Parathyroid adenoma (tissue), 2 donors: ENCODE results near the gene FSD2.

Source experiments
- H2AFZ ChIP-seq: fragments of 300-600 bp; sonication (generic); one replicate; pipeline ENCODE4 v1.7.0; 2017; ENCODE audit warnings: antibody characterized with exemption, mild to moderate bottlenecking
- H3K27ac ChIP-seq: fragments of 300-600 bp; sonication (generic); one replicate; pipeline ENCODE4 v1.7.0; 2017
- H3K27me3 ChIP-seq: fragments of 300-600 bp; sonication (generic); one replicate; pipeline ENCODE4 v1.7.0; 2017; ENCODE audit warnings: low read length; ENCODE audit not compliant: control insufficient read depth, insufficient read depth
- H3K36me3 ChIP-seq: fragments of 300-600 bp; sonication (generic); one replicate; pipeline ENCODE4 v1.7.0; 2017; ENCODE audit warnings: low read length; ENCODE audit not compliant: control insufficient read depth, insufficient read depth
- H3K4me1 ChIP-seq: fragments of 300-600 bp; sonication (generic); one replicate; pipeline ENCODE4 v1.7.0; 2017; ENCODE audit warnings: control low read depth
- H3K4me2 ChIP-seq: fragments of 300-600 bp; sonication (generic); one replicate; pipeline ENCODE4 v1.7.0; 2017; ENCODE audit warnings: low read length
- H3K4me3 ChIP-seq: fragments of 300-600 bp; sonication (generic); one replicate; pipeline ENCODE4 v1.7.0; 2017; ENCODE audit warnings: low read depth, low read length
- H3K79me2 ChIP-seq: fragments of 300-600 bp; sonication (generic); one replicate; pipeline ENCODE4 v1.7.0; 2017; ENCODE audit warnings: control low read depth
- H3K9ac ChIP-seq: fragments of 300-600 bp; sonication (generic); one replicate; pipeline ENCODE4 v1.7.0; 2017; ENCODE audit warnings: mild to moderate bottlenecking
- H3K9me3 ChIP-seq: fragments of 300-600 bp; sonication (generic); one replicate; pipeline ENCODE4 v1.7.0; 2017; ENCODE audit warnings: low read length; ENCODE audit not compliant: control insufficient read depth
- CTCF ChIP-seq: fragments of 300-600 bp; sonication (generic); IDR thresholded peaks from one replicate; pipeline ENCODE4 v1.7.0; 2017; ENCODE audit warnings: antibody characterized with exemption, mild to moderate bottlenecking
- donor health status: primary hyperparathyroidism.

Gene FSD2

GRCh38 chr15:82847703-82848102 is 41.8 kb upstream of the FSD2 start:
- no peak for TF ChIP-seq CTCF
- no peak overlapping the region for H3K4me2 ChIP-seq
- no peaks in the 10 kb centered on the region for H3K27me3 ChIP-seq
- no peak overlapping the region for H2AFZ ChIP-seq
- peaks cover 4% of the 10 kb centered on the region for H3K4me1 ChIP-seq
- H3K9me3 ChIP-seq: no peaks in the 10 kb centered on the region
- H3K4me3 ChIP-seq: no peak overlapping the region
- H3K27ac ChIP-seq: no peak overlapping the region
- H3K79me2 ChIP-seq: no peaks in the 10 kb centered on the region
- H3K9ac ChIP-seq: no peak overlapping the region
- no peaks in the 10 kb centered on the region for H3K36me3 ChIP-seq

DNA sequence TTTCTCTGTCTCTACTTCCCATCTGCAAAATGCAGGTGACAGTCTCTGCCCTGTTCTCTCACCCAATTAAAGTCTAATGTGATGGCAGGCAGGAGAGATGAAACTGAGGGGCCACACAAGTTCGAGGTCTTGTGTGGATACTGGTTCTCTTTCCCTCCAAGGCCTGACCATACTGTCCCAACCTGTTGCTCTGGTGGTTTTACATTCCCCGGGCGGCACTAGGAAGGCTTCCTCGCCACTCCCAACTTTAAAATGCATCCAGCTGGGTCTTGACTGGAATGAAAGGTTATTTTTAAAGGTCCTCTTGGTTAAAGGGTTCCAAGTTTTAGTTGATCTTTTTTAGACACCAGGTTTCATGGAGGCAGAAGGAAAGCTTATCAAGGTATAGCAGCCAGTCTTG is 40.8 kb upstream of the FSD2 start:
- Histone ChIP-seq H3K27me3 (no peaks in the 10 kb centered on the region), H3K9ac (no peak overlapping the region), H3K9me3 (no peaks in the 10 kb centered on the region), H3K4me1 (peaks cover 3% of the 10 kb centered on the region), H3K79me2 (no peaks in the 10 kb centered on the region), H3K4me2 (no peak overlapping the region), H2AFZ (no peak overlapping the region), H3K27ac (no peak overlapping the region), H3K4me3 (no peak overlapping the region), H3K36me3 (no peaks in the 10 kb centered on the region)
- no peak for TF ChIP-seq CTCF

DNA sequence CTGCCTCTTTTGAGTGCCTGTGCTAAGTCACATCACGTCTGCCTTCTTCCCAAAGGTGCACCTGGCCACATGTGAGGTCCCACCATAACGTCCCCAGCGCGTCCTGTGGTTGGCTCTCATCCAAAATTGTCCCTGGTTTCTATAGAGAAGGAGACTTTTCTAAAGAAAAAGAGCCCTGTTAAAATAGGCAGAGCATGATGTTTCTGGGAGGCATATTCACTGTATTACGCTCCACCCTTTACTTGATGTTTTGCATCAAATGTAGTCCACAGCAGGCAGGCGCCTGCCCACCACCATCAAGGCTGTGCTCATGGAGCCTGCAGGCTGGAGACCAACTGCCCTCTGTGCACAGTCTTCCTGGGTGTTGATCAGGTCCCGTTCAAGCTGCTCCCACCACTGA is 39.8 kb upstream of the FSD2 start:
- H3K79me2 ChIP-seq: no peaks in the 10 kb centered on the region
- TF ChIP-seq CTCF: no peak
- no peaks in the 10 kb centered on the region for H3K9me3 ChIP-seq
- H3K27me3 ChIP-seq: no peaks in the 10 kb centered on the region
- H3K9ac ChIP-seq: no peak overlapping the region
- H3K4me3 ChIP-seq: no peak overlapping the region
- no peak overlapping the region for H3K4me2 ChIP-seq
- peaks cover 3% of the 10 kb centered on the region for H3K4me1 ChIP-seq
- no peak overlapping the region for H2AFZ ChIP-seq
- H3K36me3 ChIP-seq: no peaks in the 10 kb centered on the region
- H3K27ac ChIP-seq: no peak overlapping the region

- Histone ChIP-seq H3K36me3 (no peaks in the 10 kb centered on the region), H2AFZ (no peak overlapping the region), H3K4me2 (no peak overlapping the region), H3K4me1 (no peaks in the 10 kb centered on the region), H3K27me3 (no peaks in the 10 kb centered on the region), H3K79me2 (no peaks in the 10 kb centered on the region), H3K9ac (no peak overlapping the region), H3K4me3 (no peak overlapping the region), H3K9me3 (no peaks in the 10 kb centered on the region), H3K27ac (no peak overlapping the region)
- TF ChIP-seq CTCF: no peak
Measured at GRCh38 chr15:82843566-82843965, 37.7 kb upstream of the FSD2 start.

- H3K27me3 ChIP-seq: no peaks in the 10 kb centered on the region
- TF ChIP-seq CTCF: no peak
- no peak overlapping the region for H3K4me3 ChIP-seq
- no peak overlapping the region for H2AFZ ChIP-seq
- no peak overlapping the region for H3K27ac ChIP-seq
- no peaks in the 10 kb centered on the region for H3K36me3 ChIP-seq
- no peaks in the 10 kb centered on the region for H3K9me3 ChIP-seq
- no peak overlapping the region for H3K4me2 ChIP-seq
- no peaks in the 10 kb centered on the region for H3K79me2 ChIP-seq
- no peak overlapping the region for H3K9ac ChIP-seq
- no peaks in the 10 kb centered on the region for H3K4me1 ChIP-seq
Measured at GRCh38 chr15:82840166-82840565, 34.3 kb upstream of the FSD2 start.
